Neural progenitor cell (in vitro differentiated cells): ENCODE measurements around the gene GOT2. TPM values are rescaled to one million over a fixed set of nuclear protein-coding genes. Genes with fewer than 3 reads are reported as not detected.

Experiments
- DNase-seq: peaks from one replicate; pipeline ENCODE4 v3.0.0-alpha.2; 2016; ENCODE audit warnings: low spot score
- H2AFZ ChIP-seq: fragments of 200-600 bp; sonication (generic); replicated peaks from 2 replicates; pipeline ENCODE4 v1.6.1; 2016; ENCODE audit warnings: antibody characterized with exemption
- H3F3A ChIP-seq: fragments of 200-600 bp; sonication (generic); 2 replicates; pipeline ENCODE4 v1.6.1; 2016; ENCODE audit warnings: antibody characterized with exemption, low read depth
- H3K27ac ChIP-seq: fragments of 200-600 bp; sonication (generic); 2 replicates; pipeline ENCODE4 v1.5.1; 2016; ENCODE audit warnings: mild to moderate bottlenecking
- H3K27me3 ChIP-seq: fragments of 200-600 bp; sonication (generic); 2 replicates; pipeline ENCODE4 v1.6.1; 2016; ENCODE audit warnings: mild to moderate bottlenecking, moderate library complexity
- H3K36me3 ChIP-seq: fragments of 200-600 bp; sonication (generic); 2 replicates; pipeline ENCODE4 v1.5.1; 2016
- H3K4me1 ChIP-seq: fragments of 200-600 bp; sonication (generic); 2 replicates; pipeline ENCODE4 v1.6.1; 2016; ENCODE audit warnings: mixed run types
- H3K4me2 ChIP-seq: fragments of 200-600 bp; sonication (generic); 2 replicates; pipeline ENCODE4 v1.6.1; 2016
- H3K4me3 ChIP-seq: fragments of 200-600 bp; sonication (generic); 2 replicates; pipeline ENCODE4 v1.5.1; 2016
- H3K79me2 ChIP-seq: fragments of 200-600 bp; sonication (generic); 2 replicates; pipeline ENCODE4 v1.6.1; 2016; ENCODE audit warnings: low read depth
- H3K9ac ChIP-seq: fragments of 200-600 bp; sonication (generic); 2 replicates; pipeline ENCODE4 v1.6.1; 2016
- H3K9me3 ChIP-seq: fragments of 200-600 bp; sonication (generic); 2 replicates; pipeline ENCODE4 v1.5.1; 2016; ENCODE audit warnings: low read depth
- H4K20me1 ChIP-seq: fragments of 200-600 bp; sonication (generic); 2 replicates; pipeline ENCODE4 v1.6.1; 2016; ENCODE audit warnings: low read depth
- H3K27ac Mint-ChIP-seq: 3 replicates; pipeline ENCODE4 v1.8.0; 2021; ENCODE audit warnings: mixed read lengths
- H3K27me3 Mint-ChIP-seq: 2 replicates; pipeline ENCODE4 v1.8.0; 2022; ENCODE audit warnings: low read depth, mild to moderate bottlenecking, inconsistent platforms, moderate library complexity, mixed read lengths; ENCODE audit not compliant: insufficient read depth
- H3K36me3 Mint-ChIP-seq: 3 replicates; pipeline ENCODE4 v1.8.0; 2021; ENCODE audit warnings: mixed read lengths
- H3K4me1 Mint-ChIP-seq: 3 replicates; pipeline ENCODE4 v1.8.0; 2021; ENCODE audit warnings: mixed read lengths
- H3K4me3 Mint-ChIP-seq: 3 replicates; pipeline ENCODE4 v1.8.0; 2021; ENCODE audit warnings: mild to moderate bottlenecking, moderate library complexity, mixed read lengths
- H3K9me3 Mint-ChIP-seq: 3 replicates; pipeline ENCODE4 v1.8.0; 2020; ENCODE audit warnings: mixed read lengths
- EZH2 ChIP-seq: fragments of 200-600 bp; sonication (generic); IDR thresholded peaks from 2 replicates; pipeline ENCODE4 v1.6.1; 2017; ENCODE audit warnings: antibody characterized with exemption, mild to moderate bottlenecking, moderate library complexity
- EZH2phosphoT487 ChIP-seq: fragments of 200-600 bp; sonication (generic); IDR thresholded peaks from 2 replicates; pipeline ENCODE4 v1.6.1; 2017; ENCODE audit warnings: antibody characterized with exemption
- total RNA-seq: library from RNA; depleted of rRNA; stranded (reverse); fragments of >200 nt; gene quantifications from 2 replicates; pipeline ENCODE4 v1.2.3, GENCODE V29; 2015; ENCODE audit warnings: low replicate concordance
- TF ChIP-seq, protein P1 (sequence below): fragments of 200-600 bp; sonication (generic); IDR thresholded peaks from 2 replicates; pipeline ENCODE4 v1.5.1; 2017; ENCODE audit warnings: antibody characterized with exemption, mild to moderate bottlenecking

The GOT2 gene
- total RNA-seq, 1 donor from 2014 or later, result 77.2 TPM

GRCh38 chr16:58709333-58709732 lies 24.8 kb downstream of the GOT2 start:
- TF ChIP-seq, protein P1, sequence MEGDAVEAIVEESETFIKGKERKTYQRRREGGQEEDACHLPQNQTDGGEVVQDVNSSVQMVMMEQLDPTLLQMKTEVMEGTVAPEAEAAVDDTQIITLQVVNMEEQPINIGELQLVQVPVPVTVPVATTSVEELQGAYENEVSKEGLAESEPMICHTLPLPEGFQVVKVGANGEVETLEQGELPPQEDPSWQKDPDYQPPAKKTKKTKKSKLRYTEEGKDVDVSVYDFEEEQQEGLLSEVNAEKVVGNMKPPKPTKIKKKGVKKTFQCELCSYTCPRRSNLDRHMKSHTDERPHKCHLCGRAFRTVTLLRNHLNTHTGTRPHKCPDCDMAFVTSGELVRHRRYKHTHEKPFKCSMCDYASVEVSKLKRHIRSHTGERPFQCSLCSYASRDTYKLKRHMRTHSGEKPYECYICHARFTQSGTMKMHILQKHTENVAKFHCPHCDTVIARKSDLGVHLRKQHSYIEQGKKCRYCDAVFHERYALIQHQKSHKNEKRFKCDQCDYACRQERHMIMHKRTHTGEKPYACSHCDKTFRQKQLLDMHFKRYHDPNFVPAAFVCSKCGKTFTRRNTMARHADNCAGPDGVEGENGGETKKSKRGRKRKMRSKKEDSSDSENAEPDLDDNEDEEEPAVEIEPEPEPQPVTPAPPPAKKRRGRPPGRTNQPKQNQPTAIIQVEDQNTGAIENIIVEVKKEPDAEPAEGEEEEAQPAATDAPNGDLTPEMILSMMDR, result no peak
- TF ChIP-seq EZH2phosphoT487 (no peak), EZH2 (no peak)
- no peak overlapping the region for H3K4me2 ChIP-seq
- no peaks in the 10 kb centered on the region for H3F3A ChIP-seq
- H3K4me1 ChIP-seq, result no peaks in the 10 kb centered on the region
- Mint-ChIP-seq H3K9me3 (no peaks in the 10 kb centered on the region), H3K27me3 (peaks cover 3% of the 10 kb centered on the region), H3K4me3 (no peak overlapping the region), H3K36me3 (peaks cover 32% of the 10 kb centered on the region), H3K27ac (no peak overlapping the region), H3K4me1 (no peaks in the 10 kb centered on the region)
- no peaks in the 10 kb centered on the region for H3K36me3 ChIP-seq
- no peak overlapping the region for H3K4me3 ChIP-seq
- H3K79me2 ChIP-seq, result no peaks in the 10 kb centered on the region
- no peak for DNase-seq
- H3K27ac ChIP-seq, result no peak overlapping the region
- no peak overlapping the region for H3K9ac ChIP-seq
- H3K27me3 ChIP-seq, result no peaks in the 10 kb centered on the region
- H4K20me1 ChIP-seq, result no peaks in the 10 kb centered on the region
- H2AFZ ChIP-seq, result no peak overlapping the region
- H3K9me3 ChIP-seq, result no peaks in the 10 kb centered on the region

- Histone ChIP-seq H3K9ac (no peak overlapping the region), H3K4me3 (no peak overlapping the region), H4K20me1 (no peaks in the 10 kb centered on the region), H2AFZ (no peak overlapping the region), H3K9me3 (no peaks in the 10 kb centered on the region), H3F3A (no peaks in the 10 kb centered on the region), H3K27me3 (no peaks in the 10 kb centered on the region), H3K36me3 (no peaks in the 10 kb centered on the region), H3K27ac (no peak overlapping the region), H3K79me2 (no peaks in the 10 kb centered on the region), H3K4me2 (no peak overlapping the region), H3K4me1 (no peaks in the 10 kb centered on the region)
- H3K4me1 Mint-ChIP-seq, result no peaks in the 10 kb centered on the region
- no peak overlapping the region for H3K4me3 Mint-ChIP-seq
- no peaks in the 10 kb centered on the region for H3K9me3 Mint-ChIP-seq
- peaks cover 2% of the 10 kb centered on the region for H3K27me3 Mint-ChIP-seq
- no peak for DNase-seq
- no peak overlapping the region for H3K27ac Mint-ChIP-seq
- TF ChIP-seq, protein P1, result no peak
- no peak for TF ChIP-seq EZH2phosphoT487
- no peak for TF ChIP-seq EZH2
- peaks cover under 1% of the 10 kb centered on the region for H3K36me3 Mint-ChIP-seq
Observed at GRCh38 chr16:58699151-58699550, 35.0 kb downstream of the GOT2 start.

DNA sequence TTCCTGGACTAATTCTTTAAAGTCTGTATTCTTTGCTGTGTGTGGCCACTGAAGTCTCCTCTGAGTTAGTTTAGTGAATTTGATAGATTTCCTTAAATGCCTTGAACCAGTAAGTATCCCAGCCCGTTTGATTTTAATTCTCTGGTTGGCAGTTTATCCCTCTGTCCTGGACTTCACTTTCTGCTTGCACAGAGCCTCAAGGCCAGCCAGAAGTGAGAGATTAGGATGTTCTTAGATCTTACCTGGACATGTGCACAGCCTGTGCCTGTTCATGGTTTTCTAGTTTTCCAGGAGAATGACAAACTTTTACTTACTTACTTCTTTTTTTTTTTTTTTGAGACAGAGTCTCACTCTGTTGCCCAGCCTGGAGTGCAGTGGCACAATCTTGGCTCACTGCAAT lies 38.7 kb downstream of the GOT2 start:
- no peak overlapping the region for H3K27ac Mint-ChIP-seq

More for the DNA sequence above, 38.7 kb downstream of the GOT2 start:
- Histone ChIP-seq H4K20me1 (no peaks in the 10 kb centered on the region), H3K4me1 (no peaks in the 10 kb centered on the region), H3F3A (no peaks in the 10 kb centered on the region), H2AFZ (no peak overlapping the region), H3K27me3 (no peaks in the 10 kb centered on the region), H3K4me2 (no peak overlapping the region), H3K36me3 (no peaks in the 10 kb centered on the region), H3K27ac (no peak overlapping the region), H3K9ac (no peak overlapping the region), H3K9me3 (no peaks in the 10 kb centered on the region), H3K79me2 (no peaks in the 10 kb centered on the region), H3K4me3 (no peak overlapping the region)
- Mint-ChIP-seq H3K27me3 (peaks cover 2% of the 10 kb centered on the region), H3K36me3 (peaks cover 3% of the 10 kb centered on the region), H3K4me3 (no peak overlapping the region), H3K9me3 (peaks cover 6% of the 10 kb centered on the region), H3K4me1 (no peaks in the 10 kb centered on the region)
- no peak for DNase-seq
- TF ChIP-seq, protein P1, result no peak
- no peak for TF ChIP-seq EZH2
- TF ChIP-seq EZH2phosphoT487, result no peak
